GM19467 (cell line): ENCODE data around the gene TAP2.
"Not testable (repeated sequence)": the region's sequence is repeated elsewhere in the genome, so short reads cannot be mapped to it uniquely, and the experiment has no call there.

ENCODE experiments used
- ATAC-seq: cut with Tn5 transposase; IDR thresholded peaks from one replicate; pipeline ENCODE4 v1.9.1; 2021; ENCODE audit warnings: mild to moderate bottlenecking, moderate library complexity; ENCODE audit not compliant: unreplicated experiment

Gene TAP2

GRCh38 chr6:32836873-32837272 is 1.7 kb downstream of the TAP2 start:
- ATAC-seq, result no peak

GRCh38 chr6:32835167-32835893 is 3.2 kb downstream of the TAP2 start:
- no peak for ATAC-seq

- no peak for ATAC-seq
Observed at GRCh38 chr6:32833664-32834063, 4.9 kb downstream of the TAP2 start.

GRCh38 chr6:32832535-32832934 is 6.0 kb downstream of the TAP2 start:
- ATAC-seq, result no peak

GRCh38 chr6:32830936-32831335 is 7.6 kb downstream of the TAP2 start:
- ATAC-seq, result no peak

DNA sequence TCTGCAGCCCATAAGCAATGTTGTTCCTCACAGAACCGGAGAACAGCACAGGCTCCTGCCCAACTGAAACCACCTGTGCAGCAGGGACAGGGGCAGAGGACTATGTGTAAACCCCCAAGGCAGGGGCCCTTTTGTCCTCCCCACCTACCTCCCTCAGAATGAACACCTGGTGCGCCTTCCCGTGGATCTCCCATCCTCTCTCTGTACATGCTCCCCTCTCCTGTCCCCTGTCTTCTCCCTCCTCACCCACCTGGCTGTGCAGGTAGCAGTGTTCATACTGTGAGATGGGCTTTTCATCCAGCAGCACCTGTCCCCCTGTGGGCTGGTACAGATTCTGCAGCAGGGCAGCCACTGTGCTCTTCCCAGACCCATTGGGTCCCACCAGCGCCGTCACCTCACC is 8.5 kb downstream of the TAP2 start:
- no peak for ATAC-seq

DNA sequence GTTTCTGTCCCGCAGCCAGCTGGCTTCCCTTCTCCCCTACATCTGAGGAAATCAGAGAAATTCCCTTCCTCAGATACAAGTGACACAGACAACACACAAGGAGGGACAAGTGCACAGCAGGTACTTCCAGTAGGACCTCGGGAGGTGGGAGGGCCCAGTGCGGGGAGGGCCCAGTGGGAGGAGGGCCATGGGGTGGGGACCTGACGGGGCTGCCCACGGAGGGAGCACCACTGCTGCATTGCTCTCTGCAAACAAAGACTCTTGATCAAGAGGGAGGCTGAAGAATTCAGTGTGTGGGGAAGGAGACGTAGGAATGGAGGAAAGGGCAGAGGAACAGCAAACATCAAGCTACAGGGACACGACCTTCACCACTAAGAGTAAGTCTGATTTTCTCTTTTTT is 9.0 kb downstream of the TAP2 start:
- ATAC-seq, result no peak

- no peak for ATAC-seq
Observed at GRCh38 chr6:32827025-32827424, 11.5 kb downstream of the TAP2 start.

- ATAC-seq, result no peak
Observed at GRCh38 chr6:32825966-32826365, 12.6 kb downstream of the TAP2 start.

DNA sequence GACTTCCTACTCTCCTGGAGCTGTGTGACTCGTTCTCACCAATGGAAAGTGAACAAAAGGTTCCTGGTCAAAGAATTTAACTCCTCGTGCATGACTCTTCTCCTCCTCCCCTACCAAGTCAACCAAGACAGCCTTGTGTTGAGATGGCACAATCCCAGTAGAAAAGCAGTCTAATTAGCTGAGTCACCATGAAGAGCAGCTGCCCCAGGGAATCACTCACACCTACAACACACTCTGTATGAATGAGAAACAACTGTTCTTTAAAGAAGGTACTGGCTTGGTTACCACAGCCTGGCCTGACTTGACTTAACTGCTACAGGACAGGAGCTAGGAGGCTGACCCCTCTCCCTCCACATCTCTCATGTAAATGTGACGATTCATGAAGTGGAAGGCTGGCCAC is 18.8 kb downstream of the TAP2 start:
- ATAC-seq, result no peak

GRCh38 chr6:32818867-32819266 is 19.7 kb downstream of the TAP2 start:
- no peak for ATAC-seq

- ATAC-seq, result no peak
Observed at GRCh38 chr6:32816746-32817204, 21.8 kb downstream of the TAP2 start, which contains the start of gene HLA-DOB. Gene HLA-DOB (minus strand): TSS chr6:32817002. CDS start chr6:32816951, 51 bp downstream.

DNA sequence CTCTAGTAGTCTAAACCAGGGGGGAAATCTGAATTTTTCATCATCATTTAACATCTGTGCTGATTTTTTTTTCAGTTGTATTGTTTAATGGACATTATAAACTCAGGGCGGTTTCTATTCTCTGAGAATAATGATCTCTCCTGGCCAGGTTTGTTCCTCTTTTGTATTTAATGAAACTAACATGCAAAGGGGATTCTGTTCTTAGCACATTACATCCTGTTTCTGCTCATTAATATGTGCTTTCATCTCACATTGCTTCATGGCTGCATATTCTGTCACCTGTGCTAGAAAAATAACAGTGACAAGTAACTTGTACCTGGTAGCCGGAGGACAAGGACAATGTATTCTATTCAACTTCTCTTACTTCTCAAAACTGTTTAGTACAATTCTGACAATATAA is 22.5 kb downstream of the TAP2 start:
- no peak for ATAC-seq

DNA sequence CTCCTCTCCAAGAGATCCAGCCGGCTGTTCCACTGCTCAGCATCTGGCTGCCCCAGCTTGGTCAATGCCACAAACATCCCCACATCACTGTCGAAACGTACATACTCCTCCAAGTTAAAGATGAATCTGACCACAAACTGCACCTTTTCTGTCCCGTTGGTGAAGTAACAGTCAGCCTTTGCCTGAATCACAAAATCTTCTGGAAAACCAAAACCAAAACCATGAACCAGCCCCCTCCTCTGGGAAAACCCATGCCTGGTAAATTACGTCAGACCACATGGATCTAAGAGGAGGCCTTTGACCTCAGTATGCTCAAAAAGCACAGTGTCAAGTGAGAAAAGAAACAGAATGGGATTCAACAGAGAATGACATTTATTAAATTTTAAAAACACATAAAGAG is 23.4 kb downstream of the TAP2 start:
- ATAC-seq, result no peak

GRCh38 chr6:32814145-32814544 is 24.4 kb downstream of the TAP2 start:
- ATAC-seq, result no peak

- no peak for ATAC-seq
Observed at GRCh38 chr6:32809171-32809570, 29.4 kb downstream of the TAP2 start.

GRCh38 chr6:32807020-32807580 is 31.4 kb downstream of the TAP2 start:
- no peak for ATAC-seq

DNA sequence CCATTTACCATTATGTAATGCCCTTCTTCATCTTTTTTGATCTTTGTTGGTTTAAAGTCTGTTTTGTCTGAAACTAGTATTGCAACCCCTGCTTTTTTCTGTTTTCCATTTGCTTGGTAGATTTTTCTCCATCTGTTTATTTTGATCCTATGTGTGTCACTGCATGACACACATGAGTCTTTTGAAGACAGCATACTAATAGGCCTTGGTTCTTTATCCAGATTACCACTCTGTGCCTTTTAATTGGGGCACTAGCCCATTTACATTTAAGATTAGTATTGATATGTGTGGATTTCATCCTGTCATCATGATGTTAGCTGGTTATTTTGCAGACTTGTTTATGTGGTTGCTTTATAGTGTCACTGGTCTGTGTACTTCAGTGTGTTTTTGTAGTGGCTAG is 33.1 kb downstream of the TAP2 start:
- ATAC-seq, result not testable (repeated sequence)

- no peak for ATAC-seq
Observed at GRCh38 chr6:32803416-32803815, 35.1 kb downstream of the TAP2 start.

GRCh38 chr6:32799740-32800139 is 38.8 kb downstream of the TAP2 start:
- no peak for ATAC-seq

GRCh38 chr6:32799168-32799567 is 39.4 kb downstream of the TAP2 start:
- no peak for ATAC-seq

DNA sequence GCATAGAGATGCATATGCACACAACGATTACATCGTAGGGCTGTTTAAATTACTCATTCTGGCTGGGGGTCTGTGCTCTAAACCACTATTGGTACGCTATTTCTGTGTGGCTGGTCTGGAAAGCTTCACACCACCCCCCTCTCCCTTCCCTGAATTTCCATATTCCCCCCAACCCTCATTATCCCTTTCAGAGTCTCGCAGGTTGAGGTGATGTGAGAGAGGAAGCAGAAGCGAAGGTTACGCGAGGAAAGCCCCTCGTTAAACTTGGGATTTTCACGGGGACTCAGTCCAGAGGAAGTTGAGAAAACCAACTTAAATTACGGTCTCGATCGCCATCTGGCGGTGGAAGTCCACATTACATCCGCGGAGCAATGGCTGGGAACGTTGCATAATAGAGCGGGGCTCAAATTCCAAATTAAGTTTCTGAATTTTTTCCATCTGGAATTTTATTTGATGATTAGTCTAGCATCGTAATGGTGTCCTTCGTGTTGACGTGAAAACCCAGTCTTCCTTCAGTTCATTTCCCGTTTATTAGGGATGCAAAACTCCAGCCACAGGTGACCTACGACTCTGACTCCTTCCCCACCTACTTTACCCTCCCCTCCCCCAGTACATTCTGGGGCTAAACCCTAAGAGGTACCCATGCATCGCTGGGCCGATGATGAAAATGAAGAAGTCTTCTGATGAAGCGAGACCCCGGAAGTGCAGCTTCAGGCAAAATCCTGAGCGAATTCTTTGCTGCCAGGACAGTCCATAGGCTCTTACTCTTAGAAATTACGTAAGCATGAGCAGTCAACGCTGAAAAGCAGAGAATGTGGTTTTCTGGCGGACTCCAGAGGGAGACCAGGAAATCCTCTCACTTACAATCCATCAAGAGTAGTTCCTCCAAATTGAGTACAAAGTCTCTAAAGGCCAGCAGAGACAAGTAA is 41.4 kb downstream of the TAP2 start:
- no peak for ATAC-seq
